DOHH2 (cell line): ENCODE measurements around the gene IRS2.

Source experiments
- H3F3A ChIP-seq: fragments of 200-600 bp; sonication (generic), shearing (Covaris generic); 2 replicates; pipeline ENCODE4 v1.6.0; 2016; ENCODE audit warnings: antibody characterized with exemption, mild to moderate bottlenecking; ENCODE audit not compliant: control insufficient read depth, insufficient read depth
- H3K27ac ChIP-seq: fragments of 200-600 bp; sonication (generic); 2 replicates; pipeline ENCODE4 v1.5.1; 2014; ENCODE audit warnings: low read depth, mild to moderate bottlenecking, low read length, moderate library complexity
- H3K27me3 ChIP-seq: fragments of 200-600 bp; sonication (generic); 2 replicates; pipeline ENCODE4 v1.6.1; 2014; ENCODE audit warnings: mild to moderate bottlenecking, low read length, mixed read lengths; ENCODE audit not compliant: control insufficient read depth
- H3K36me3 ChIP-seq: fragments of 200-600 bp; sonication (generic); 2 replicates; pipeline ENCODE4 v1.6.1; 2014; ENCODE audit warnings: mild to moderate bottlenecking, low read length, moderate library complexity, mixed read lengths; ENCODE audit not compliant: control insufficient read depth
- H3K4me1 ChIP-seq: fragments of 200-600 bp; sonication (generic); 2 replicates; pipeline ENCODE4 v1.6.1; 2014; ENCODE audit warnings: mild to moderate bottlenecking, low read length, mixed read lengths; ENCODE audit not compliant: control insufficient read depth
- H3K4me2 ChIP-seq: fragments of 200-600 bp; sonication (generic); 2 replicates; pipeline ENCODE4 v1.6.0; 2014; ENCODE audit warnings: mild to moderate bottlenecking, low read length, moderate library complexity
- H3K4me3 ChIP-seq: fragments of 200-600 bp; sonication (generic); 2 replicates; pipeline ENCODE4 v1.5.1; 2014; ENCODE audit warnings: mild to moderate bottlenecking, low read length, mixed read lengths
- H3K79me2 ChIP-seq: fragments of 200-600 bp; sonication (generic); 2 replicates; pipeline ENCODE4 v1.6.1; 2014; ENCODE audit warnings: mild to moderate bottlenecking, low read length, mixed read lengths; ENCODE audit not compliant: control insufficient read depth
- H3K9me2 ChIP-seq: fragments of 200-600 bp; sonication (generic); replicated peaks from 2 replicates; pipeline ENCODE4 v1.6.1; 2014; ENCODE audit warnings: mild to moderate bottlenecking, low read length, mixed read lengths; ENCODE audit not compliant: control insufficient read depth
- H3K9me3 ChIP-seq: fragments of 200-600 bp; sonication (generic); 2 replicates; pipeline ENCODE4 v1.6.1; 2014; ENCODE audit warnings: antibody characterized with exemption, low read length, mixed read lengths; ENCODE audit not compliant: control insufficient read depth, insufficient read depth
- H4K20me1 ChIP-seq: fragments of 200-600 bp; sonication (generic); 2 replicates; pipeline ENCODE4 v1.6.0; 2014; ENCODE audit warnings: low read depth, mild to moderate bottlenecking, antibody characterized with exemption, low read length, moderate library complexity; ENCODE audit not compliant: control insufficient read depth, insufficient read depth
- CTCF ChIP-seq: fragments of 200-600 bp; sonication (generic); IDR thresholded peaks from one replicate; pipeline ENCODE4 v1.5.1; 2014; ENCODE audit warnings: antibody characterized with exemption, mild to moderate bottlenecking, low read depth, low read length; ENCODE audit not compliant: poor library complexity, severe bottlenecking
- EZH2phosphoT487 ChIP-seq: fragments of 200-600 bp; sonication (generic); IDR thresholded peaks from 2 replicates; pipeline ENCODE4 v1.6.1; 2017; ENCODE audit warnings: borderline replicate concordance, mild to moderate bottlenecking, antibody characterized with exemption, low read length, moderate library complexity, mixed read lengths

IRS2 gene

GRCh38 chr13:109785892-109786450, 412 bp downstream of the IRS2 start:
- no peaks in the 10 kb centered on the region for H3F3A ChIP-seq

GRCh38 chr13:109785141-109785891, 1.1 kb downstream of the IRS2 start:
- Histone ChIP-seq H3K36me3 (no peaks in the 10 kb centered on the region), H3K79me2 (no peaks in the 10 kb centered on the region), H3K27ac (no peak overlapping the region), H4K20me1 (no peaks in the 10 kb centered on the region), H3K4me1 (no peaks in the 10 kb centered on the region), H3K9me2 (no peaks in the 10 kb centered on the region), H3F3A (no peaks in the 10 kb centered on the region), H3K27me3 (no peaks in the 10 kb centered on the region), H3K4me3 (no peak overlapping the region), H3K4me2 (no peak overlapping the region), H3K9me3 (peaks cover 12% of the 10 kb centered on the region; the same call in 1 of the 2 replicates)
- TF ChIP-seq CTCF (no peak), EZH2phosphoT487 (no peak)

More at GRCh38 chr13:109785892-109786450, 412 bp downstream of the IRS2 start:
- no peak overlapping the region for H3K4me2 ChIP-seq
- no peaks in the 10 kb centered on the region for H4K20me1 ChIP-seq
- H3K27me3 ChIP-seq = no peaks in the 10 kb centered on the region
- no peaks in the 10 kb centered on the region for H3K36me3 ChIP-seq
- H3K79me2 ChIP-seq = no peaks in the 10 kb centered on the region
- H3K9me3 ChIP-seq = peaks cover 12% of the 10 kb centered on the region; the same call in 1 of the 2 replicates
- H3K4me1 ChIP-seq = no peaks in the 10 kb centered on the region
- H3K9me2 ChIP-seq = no peaks in the 10 kb centered on the region
- no peak for TF ChIP-seq CTCF
- no peak for TF ChIP-seq EZH2phosphoT487
- no peak overlapping the region for H3K27ac ChIP-seq
- no peak overlapping the region for H3K4me3 ChIP-seq

- Histone ChIP-seq H3K9me2 (no peaks in the 10 kb centered on the region), H3K36me3 (no peaks in the 10 kb centered on the region), H3K27ac (no peak overlapping the region), H3K4me1 (no peaks in the 10 kb centered on the region), H3K9me3 (peaks cover 12% of the 10 kb centered on the region; the same call in 1 of the 2 replicates), H4K20me1 (no peaks in the 10 kb centered on the region), H3F3A (no peaks in the 10 kb centered on the region), H3K79me2 (no peaks in the 10 kb centered on the region), H3K4me3 (no peak overlapping the region), H3K27me3 (no peaks in the 10 kb centered on the region), H3K4me2 (no peak overlapping the region)
- TF ChIP-seq EZH2phosphoT487 (no peak), CTCF (no peak)
Observed at GRCh38 chr13:109784590-109785140, 1.7 kb downstream of the IRS2 start.
